HG03565 (cell line): Measurements from ENCODE around the gene EPHB2.

Experiments
- ATAC-seq: cut with Tn5 transposase; IDR thresholded peaks from one replicate; pipeline ENCODE4 v1.9.1; 2021; ENCODE audit warnings: mild to moderate bottlenecking, moderate library complexity; ENCODE audit not compliant: unreplicated experiment

EPHB2 gene

GRCh38 chr1:22876359-22877111, 165.9 kb downstream of the EPHB2 start:
- ATAC-seq, result no peak

- no peak for ATAC-seq
These were observed 166.7 kb downstream of the EPHB2 start for GRCh38 chr1:22877112-22877915.

DNA sequence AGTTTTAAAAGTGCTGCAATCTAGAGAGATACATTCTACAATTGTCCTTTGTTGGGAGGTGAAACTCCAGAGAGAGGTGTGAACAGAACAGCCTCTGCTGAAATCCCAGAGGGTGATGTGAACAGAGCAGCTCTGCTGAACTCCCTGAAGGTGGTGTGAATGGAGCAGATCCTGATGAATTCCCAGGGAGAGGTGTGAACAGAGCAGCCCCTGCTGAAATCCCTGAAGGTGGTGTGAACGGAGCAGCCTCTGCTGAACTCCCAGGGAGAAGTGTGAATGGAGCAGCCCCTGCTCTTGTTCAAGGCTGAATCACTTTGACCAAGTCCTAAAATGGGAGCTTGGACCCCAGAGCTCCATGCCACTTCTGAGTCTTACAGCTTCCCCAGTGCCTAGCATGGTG, 167.3 kb downstream of the EPHB2 start:
- no peak for ATAC-seq

GRCh38 chr1:22878626-22879025, 168.0 kb downstream of the EPHB2 start:
- no peak for ATAC-seq

- no peak for ATAC-seq
These were observed 168.8 kb downstream of the EPHB2 start for GRCh38 chr1:22879445-22879844.

DNA sequence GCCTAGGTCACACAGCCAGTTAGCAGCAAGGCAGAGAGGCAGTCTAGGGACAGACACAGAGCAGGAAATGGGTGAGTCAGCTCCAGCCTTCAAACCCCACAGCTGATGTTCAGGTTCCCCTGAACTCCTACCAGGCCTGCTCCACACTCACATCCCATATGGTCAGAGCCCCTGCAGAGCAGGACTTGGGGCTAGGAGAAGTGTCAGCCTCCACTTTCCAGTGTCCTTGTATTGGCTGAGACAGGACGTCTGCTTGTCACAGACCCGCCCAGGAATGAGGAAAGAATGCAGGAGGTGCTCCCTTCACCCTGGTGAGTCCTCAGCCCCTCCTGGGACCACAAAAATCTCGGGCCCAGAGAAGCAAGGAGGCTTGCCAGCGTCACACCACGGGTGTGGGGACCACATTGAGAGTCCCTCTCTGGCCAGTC, 169.5 kb downstream of the EPHB2 start:
- ATAC-seq, result no peak

DNA sequence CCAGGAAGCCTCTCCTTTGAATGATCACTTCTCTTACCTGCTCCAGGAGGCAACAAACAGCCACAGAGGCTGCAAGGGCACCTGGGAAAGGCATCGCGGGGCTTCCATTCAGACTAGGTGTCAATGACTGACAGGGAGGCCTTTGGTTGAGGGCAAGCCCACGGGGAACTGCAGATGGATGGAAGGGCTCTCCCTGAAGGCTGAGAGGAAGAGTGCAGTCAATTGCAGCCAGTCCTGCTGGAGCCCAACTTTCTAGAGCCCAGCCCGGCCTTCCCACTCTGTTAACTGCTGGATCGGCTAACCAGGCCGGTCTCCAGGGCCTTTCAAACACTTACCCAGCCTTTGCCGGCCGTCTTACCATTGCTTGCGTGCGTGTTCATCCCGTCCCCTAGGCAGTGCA, 172.8 kb downstream of the EPHB2 start:
- ATAC-seq, result no peak

DNA sequence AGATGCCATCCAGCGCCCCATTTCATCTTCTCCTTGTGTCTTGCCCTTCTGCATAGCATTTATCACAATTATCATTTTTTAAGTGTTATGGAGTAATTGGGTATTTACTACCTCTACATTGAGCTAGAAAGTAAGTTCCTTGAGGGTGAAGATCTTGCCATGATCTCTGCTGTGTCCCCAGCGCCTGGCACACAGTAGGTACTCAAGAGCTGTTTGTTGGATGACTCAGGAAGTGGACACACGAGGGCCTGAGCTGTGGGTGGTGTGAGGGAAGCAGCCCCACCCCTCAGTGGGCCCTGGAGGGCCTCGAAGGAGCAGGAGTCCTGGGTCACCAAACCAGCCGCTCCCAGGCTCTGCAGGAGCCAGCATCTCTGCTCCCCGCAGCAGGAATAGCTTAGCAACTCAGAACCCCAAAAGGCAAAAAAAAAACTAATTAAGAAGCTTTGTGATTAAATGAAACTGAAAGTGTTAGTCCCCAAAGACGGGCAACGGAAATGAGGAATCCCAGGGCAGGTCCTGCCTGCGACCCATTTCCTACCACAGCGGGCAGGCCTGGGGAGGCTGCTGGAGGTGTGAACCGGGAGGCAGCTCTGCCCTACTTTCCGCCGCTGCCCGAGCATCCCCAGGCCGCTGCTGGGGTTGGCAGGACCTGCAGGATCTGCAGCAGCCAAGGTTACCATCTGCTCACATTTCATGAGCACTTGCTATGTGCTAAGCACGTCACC, 174.3 kb downstream of the EPHB2 start:
- no peak for ATAC-seq

GRCh38 chr1:22886211-22886610, 175.6 kb downstream of the EPHB2 start:
- ATAC-seq, result no peak

- no peak for ATAC-seq
These were observed 176.9 kb downstream of the EPHB2 start for GRCh38 chr1:22887491-22887890.

- ATAC-seq, result no peak
These were observed 177.9 kb downstream of the EPHB2 start for GRCh38 chr1:22888320-22889075.

GRCh38 chr1:22889213-22889827, 178.7 kb downstream of the EPHB2 start:
- no peak for ATAC-seq

GRCh38 chr1:22892789-22893188, 182.2 kb downstream of the EPHB2 start:
- ATAC-seq, result no peak

GRCh38 chr1:22893292-22893691, 182.7 kb downstream of the EPHB2 start:
- ATAC-seq, result no peak

DNA sequence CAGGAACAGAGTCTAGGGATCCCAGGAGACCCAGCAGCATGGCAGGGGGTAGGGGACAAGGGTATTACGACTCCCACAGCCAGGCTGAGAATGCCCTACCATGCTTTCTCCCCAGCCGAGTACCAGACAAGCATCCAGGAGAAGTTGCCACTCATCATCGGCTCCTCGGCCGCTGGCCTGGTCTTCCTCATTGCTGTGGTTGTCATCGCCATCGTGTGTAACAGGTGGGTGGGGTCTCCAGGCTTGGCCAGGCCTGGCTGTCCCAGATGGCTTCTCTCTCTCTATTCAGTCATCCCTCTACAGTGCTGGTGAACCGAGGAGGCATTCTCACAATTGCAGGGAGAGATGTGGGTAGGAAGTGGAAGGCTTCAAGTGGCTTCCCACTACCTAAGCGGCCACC, 184.7 kb downstream of the EPHB2 start:
- no peak for ATAC-seq

DNA sequence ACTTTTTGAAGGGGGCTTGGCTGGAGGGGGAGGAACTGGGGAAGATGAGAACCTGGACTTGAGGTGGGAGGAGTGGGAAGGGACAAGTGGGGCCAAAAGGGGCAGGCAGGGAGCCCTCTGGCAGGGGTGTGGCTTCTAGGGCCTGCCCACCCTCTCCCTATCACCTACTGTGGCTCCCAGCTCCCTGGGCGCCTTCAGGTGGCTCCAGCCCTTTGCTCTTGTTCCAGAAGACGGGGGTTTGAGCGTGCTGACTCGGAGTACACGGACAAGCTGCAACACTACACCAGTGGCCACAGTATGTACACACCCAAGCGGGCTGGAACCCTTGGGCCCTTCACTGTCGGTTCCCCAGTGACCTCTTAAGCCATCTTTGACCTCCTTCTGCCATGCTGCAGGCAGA, 185.5 kb downstream of the EPHB2 start:
- ATAC-seq, result no peak

GRCh38 chr1:22900451-22900850, 189.8 kb downstream of the EPHB2 start:
- no peak for ATAC-seq

GRCh38 chr1:22903113-22903512, 192.5 kb downstream of the EPHB2 start:
- no peak for ATAC-seq

- ATAC-seq, result no peak
These were observed 196.3 kb downstream of the EPHB2 start for GRCh38 chr1:22906968-22907367.

- no peak for ATAC-seq
These were observed 196.9 kb downstream of the EPHB2 start for GRCh38 chr1:22907528-22907927.
